Calu3 (cell line): ENCODE measurements around the gene MTPN. TPM values are rescaled to one million over a fixed set of nuclear protein-coding genes. Genes with fewer than 3 reads are reported as not detected.

Experiments
- BruUV-seq: library from RNA; stranded (reverse); fragments of 400-500 nt; replicated peaks from 2 replicates; lab custom pipeline; 2021; lab: Mats Ljungman, UMichigan
- CTCF ChIA-PET: fragments of 300-600 bp; sonication (Branson Sonifier 250); formaldehyde crosslinking; loops from one replicate; lab custom pipeline; 2022; ENCODE audit warnings: antibody characterized with exemption; lab: Charles Lee
- DNase-seq: peaks from one replicate; pipeline ENCODE4 v3.0.0; 2022
- H3K27ac Mint-ChIP-seq: one replicate; pipeline ENCODE4 v1.8.0; 2022; ENCODE audit warnings: mixed read lengths; ENCODE audit not compliant: unreplicated experiment
- H3K27me3 Mint-ChIP-seq: one replicate; pipeline ENCODE4 v1.8.0; 2022; ENCODE audit warnings: mixed read lengths; ENCODE audit not compliant: unreplicated experiment
- H3K36me3 Mint-ChIP-seq: one replicate; pipeline ENCODE4 v1.8.0; 2022; ENCODE audit warnings: mild to moderate bottlenecking, moderate library complexity, mixed read lengths; ENCODE audit not compliant: insufficient read depth, unreplicated experiment
- H3K4me1 Mint-ChIP-seq: one replicate; pipeline ENCODE4 v1.8.0; 2022; ENCODE audit warnings: mild to moderate bottlenecking, low read depth, mixed read lengths; ENCODE audit not compliant: unreplicated experiment
- H3K4me3 Mint-ChIP-seq: one replicate; pipeline ENCODE4 v1.8.0; 2022; ENCODE audit warnings: mild to moderate bottlenecking, low read depth, moderate library complexity, mixed read lengths; ENCODE audit not compliant: unreplicated experiment
- H3K9me3 Mint-ChIP-seq: one replicate; pipeline ENCODE4 v1.8.0; 2022; ENCODE audit warnings: low read depth, mixed read lengths; ENCODE audit not compliant: unreplicated experiment
- intact Hi-C: fragments of 100-400 bp; cut with micrococcal nuclease; formaldehyde crosslinking; loops from one replicate; pipeline ENCODE4 v1.10.0; 2022; ENCODE audit not compliant: unreplicated experiment
- total RNA-seq: library from RNA; stranded (reverse); gene quantifications from 2 replicates; pipeline ENCODE4 v1.2.3, GENCODE V29; 2022
- TF ChIP-seq, protein P1 (sequence below): fragments of 200-600 bp; IDR thresholded peaks from one replicate; pipeline ENCODE4 v1.8.0; 2022; ENCODE audit warnings: antibody characterized with exemption; ENCODE audit not compliant: unreplicated experiment

MTPN gene
- total RNA-seq, 1 experiment from 2014 or later, result 122 TPM

DNA sequence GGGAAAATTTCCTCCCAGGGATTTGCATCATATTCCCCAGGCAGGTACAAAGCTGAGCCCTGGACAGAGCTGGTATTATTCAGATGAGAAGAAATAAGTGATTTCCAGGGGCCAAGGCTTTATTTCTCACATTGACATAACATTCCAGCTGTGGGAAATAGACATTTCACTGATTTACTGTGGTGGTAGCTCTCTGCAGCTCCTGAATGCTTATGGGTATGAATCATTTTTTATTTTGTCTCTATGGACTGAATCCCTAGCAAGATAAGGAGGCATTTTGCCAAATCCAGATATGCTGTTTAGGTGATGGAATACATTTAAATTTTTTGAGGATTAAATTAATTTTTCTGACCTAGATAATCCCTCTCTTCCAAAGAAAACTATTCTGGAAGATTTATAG, 97.9 kb downstream of the MTPN start:
- H3K27ac Mint-ChIP-seq, result no peak overlapping the region
- TF ChIP-seq, protein P1, sequence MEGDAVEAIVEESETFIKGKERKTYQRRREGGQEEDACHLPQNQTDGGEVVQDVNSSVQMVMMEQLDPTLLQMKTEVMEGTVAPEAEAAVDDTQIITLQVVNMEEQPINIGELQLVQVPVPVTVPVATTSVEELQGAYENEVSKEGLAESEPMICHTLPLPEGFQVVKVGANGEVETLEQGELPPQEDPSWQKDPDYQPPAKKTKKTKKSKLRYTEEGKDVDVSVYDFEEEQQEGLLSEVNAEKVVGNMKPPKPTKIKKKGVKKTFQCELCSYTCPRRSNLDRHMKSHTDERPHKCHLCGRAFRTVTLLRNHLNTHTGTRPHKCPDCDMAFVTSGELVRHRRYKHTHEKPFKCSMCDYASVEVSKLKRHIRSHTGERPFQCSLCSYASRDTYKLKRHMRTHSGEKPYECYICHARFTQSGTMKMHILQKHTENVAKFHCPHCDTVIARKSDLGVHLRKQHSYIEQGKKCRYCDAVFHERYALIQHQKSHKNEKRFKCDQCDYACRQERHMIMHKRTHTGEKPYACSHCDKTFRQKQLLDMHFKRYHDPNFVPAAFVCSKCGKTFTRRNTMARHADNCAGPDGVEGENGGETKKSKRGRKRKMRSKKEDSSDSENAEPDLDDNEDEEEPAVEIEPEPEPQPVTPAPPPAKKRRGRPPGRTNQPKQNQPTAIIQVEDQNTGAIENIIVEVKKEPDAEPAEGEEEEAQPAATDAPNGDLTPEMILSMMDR, result no peak
- CTCF ChIA-PET, result no interaction called here
- H3K27me3 Mint-ChIP-seq, result peaks cover 22% of the 10 kb centered on the region
- BruUV-seq, result no TSS peak
- intact Hi-C loops, result no loop called here
- no peak overlapping the region for H3K4me3 Mint-ChIP-seq
- DNase-seq, result no peak
- H3K36me3 Mint-ChIP-seq, result no peaks in the 10 kb centered on the region
- H3K9me3 Mint-ChIP-seq, result peaks cover 1% of the 10 kb centered on the region
- peaks cover 8% of the 10 kb centered on the region for H3K4me1 Mint-ChIP-seq

- intact Hi-C loops, result no loop called here
- DNase-seq, result no peak
- H3K36me3 Mint-ChIP-seq, result no peaks in the 10 kb centered on the region
- CTCF ChIA-PET, result interaction anchor here (0.7 kb wide), 1 partner anchor 177 kb away, joined by 3 read pairs; no protein-coding TSS in a partner anchor
- peaks cover 2% of the 10 kb centered on the region for H3K9me3 Mint-ChIP-seq
- H3K27me3 Mint-ChIP-seq, result peaks cover 22% of the 10 kb centered on the region
- TF ChIP-seq, protein P1, result no peak
- H3K4me1 Mint-ChIP-seq, result peaks cover 8% of the 10 kb centered on the region
- H3K4me3 Mint-ChIP-seq, result no peak overlapping the region
- H3K27ac Mint-ChIP-seq, result no peak overlapping the region
- no TSS peak for BruUV-seq
Measured at GRCh38 chr7:135878284-135878683, 98.9 kb downstream of the MTPN start.

DNA sequence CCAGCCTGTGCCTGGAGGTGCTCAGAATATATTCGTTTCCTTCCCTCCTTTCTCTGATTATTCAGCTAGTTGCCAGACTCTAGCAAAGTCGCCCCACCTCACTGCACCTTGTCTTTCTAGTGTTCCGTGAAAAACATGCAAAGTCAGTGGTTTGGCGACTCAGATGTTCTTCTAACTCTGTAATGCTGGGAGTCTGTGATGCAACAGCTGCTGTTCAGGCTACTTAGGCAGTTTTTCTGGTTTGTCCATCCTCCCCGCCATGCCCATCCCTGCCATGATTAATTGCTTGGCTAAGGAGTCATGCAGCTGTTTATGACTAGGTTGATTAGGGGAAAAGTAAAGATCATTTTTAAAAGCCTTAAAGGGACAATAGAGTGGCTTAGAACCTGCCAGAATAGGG, 99.4 kb downstream of the MTPN start:
- DNase-seq, result peak; percentile 19
- H3K4me1 Mint-ChIP-seq, result peaks cover 8% of the 10 kb centered on the region
- H3K4me3 Mint-ChIP-seq, result no peak overlapping the region
- peaks cover 22% of the 10 kb centered on the region for H3K27me3 Mint-ChIP-seq
- peaks cover 2% of the 10 kb centered on the region for H3K9me3 Mint-ChIP-seq
- H3K36me3 Mint-ChIP-seq, result no peaks in the 10 kb centered on the region
- no TSS peak for BruUV-seq
- intact Hi-C loops, result no loop called here
- H3K27ac Mint-ChIP-seq, result no peak overlapping the region
- TF ChIP-seq, protein P1, result no peak
- CTCF ChIA-PET, result interaction anchor here (0.7 kb wide), 1 partner anchor 176 kb away, joined by 3 read pairs; no protein-coding TSS in a partner anchor

Other genes with a start within 250 kb of the MTPN start
- not detected in 2 replicates for gene SLC13A4, start 249.2 kb downstream of the MTPN start, total RNA-seq
- gene FAM180A, start 228.5 kb downstream of the MTPN start, total RNA-seq, result not detected in 2 replicates